Prostate gland (tissue), 2 donors: ENCODE results near the gene CABCOCO1.

Source experiments
- CTCF ChIP-seq, 4 experiments: fragments of 200-600 bp in 2 of 4; fragments of 450-650 bp in 2 of 4; sonication (generic) in 2 of 4; IDR thresholded peaks; 1 replicate in 3 of 4; 2 replicates in 1 of 4; pipeline ENCODE4 v1.5.1; 2016 to 2019; ENCODE audit warnings: antibody characterized with exemption in 4 of 4, mild to moderate bottlenecking in 2 of 4, moderate library complexity in 2 of 4
- POLR2A ChIP-seq: fragments of 450-650 bp; IDR thresholded peaks from one replicate; pipeline ENCODE4 v1.6.1; 2016; ENCODE audit warnings: antibody characterized with exemption, mild to moderate bottlenecking

GRCh38 chr10:61812920-61813319 is 150.2 kb downstream of the CABCOCO1 start:
- TF ChIP-seq CTCF (IDR thresholded peaks at IDR 0.05) (no peak), POLR2A (no peak)
